PFSK-1 (cell line): ENCODE measurements around the gene SV2C.

ENCODE experiments used
- TAF1 ChIP-seq: IDR thresholded peaks from 2 replicates; pipeline ENCODE4 v1.6.1; 2012; ENCODE audit warnings: low read length, control low read depth, borderline replicate concordance; ENCODE audit not compliant: insufficient read depth
- TF ChIP-seq, protein P1 (sequence below), 2 experiments: IDR thresholded peaks; 2 replicates each; pipeline versions ENCODE4 v1.6.1 to v1.8.0; 2011 to 2012; ENCODE audit warnings: low read depth in 2 of 2, low read length in 2 of 2, control low read depth in 1 of 2, inconsistent platforms in 1 of 2, mild to moderate bottlenecking in 1 of 2, moderate library complexity in 1 of 2; ENCODE audit not compliant: insufficient read depth in 1 of 2

DNA sequence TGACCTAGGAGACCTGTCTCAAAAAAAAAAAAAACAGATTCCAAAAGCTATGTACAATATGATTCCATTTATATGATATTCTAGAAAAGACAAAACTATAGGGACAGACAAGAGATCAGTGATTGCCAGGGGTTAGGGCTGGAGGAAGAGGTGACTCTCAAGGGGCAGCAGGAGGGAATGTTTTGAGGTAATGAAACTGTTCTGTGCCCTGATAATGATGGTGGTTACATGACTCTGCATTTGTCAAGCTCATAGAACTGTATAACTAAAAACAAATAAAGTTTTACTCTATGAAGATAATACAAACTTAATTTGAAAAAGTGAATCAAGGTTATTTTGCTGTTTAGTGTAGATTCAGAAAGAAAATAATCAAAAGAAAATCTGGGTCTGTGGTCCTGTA is 194.6 kb downstream of the SV2C start:
- TF ChIP-seq TAF1, result no peak
- TF ChIP-seq, protein P1, sequence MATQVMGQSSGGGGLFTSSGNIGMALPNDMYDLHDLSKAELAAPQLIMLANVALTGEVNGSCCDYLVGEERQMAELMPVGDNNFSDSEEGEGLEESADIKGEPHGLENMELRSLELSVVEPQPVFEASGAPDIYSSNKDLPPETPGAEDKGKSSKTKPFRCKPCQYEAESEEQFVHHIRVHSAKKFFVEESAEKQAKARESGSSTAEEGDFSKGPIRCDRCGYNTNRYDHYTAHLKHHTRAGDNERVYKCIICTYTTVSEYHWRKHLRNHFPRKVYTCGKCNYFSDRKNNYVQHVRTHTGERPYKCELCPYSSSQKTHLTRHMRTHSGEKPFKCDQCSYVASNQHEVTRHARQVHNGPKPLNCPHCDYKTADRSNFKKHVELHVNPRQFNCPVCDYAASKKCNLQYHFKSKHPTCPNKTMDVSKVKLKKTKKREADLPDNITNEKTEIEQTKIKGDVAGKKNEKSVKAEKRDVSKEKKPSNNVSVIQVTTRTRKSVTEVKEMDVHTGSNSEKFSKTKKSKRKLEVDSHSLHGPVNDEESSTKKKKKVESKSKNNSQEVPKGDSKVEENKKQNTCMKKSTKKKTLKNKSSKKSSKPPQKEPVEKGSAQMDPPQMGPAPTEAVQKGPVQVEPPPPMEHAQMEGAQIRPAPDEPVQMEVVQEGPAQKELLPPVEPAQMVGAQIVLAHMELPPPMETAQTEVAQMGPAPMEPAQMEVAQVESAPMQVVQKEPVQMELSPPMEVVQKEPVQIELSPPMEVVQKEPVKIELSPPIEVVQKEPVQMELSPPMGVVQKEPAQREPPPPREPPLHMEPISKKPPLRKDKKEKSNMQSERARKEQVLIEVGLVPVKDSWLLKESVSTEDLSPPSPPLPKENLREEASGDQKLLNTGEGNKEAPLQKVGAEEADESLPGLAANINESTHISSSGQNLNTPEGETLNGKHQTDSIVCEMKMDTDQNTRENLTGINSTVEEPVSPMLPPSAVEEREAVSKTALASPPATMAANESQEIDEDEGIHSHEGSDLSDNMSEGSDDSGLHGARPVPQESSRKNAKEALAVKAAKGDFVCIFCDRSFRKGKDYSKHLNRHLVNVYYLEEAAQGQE (IDR thresholded peaks at IDR 0.05; ENCODE audit: insufficient read depth in 1 of 2, low read depth in 2 of 2, low read length in 2 of 2), result no peak
